Caco-2 (cell line): Measurements from ENCODE around the gene GLS. TPM values are rescaled to one million over a fixed set of nuclear protein-coding genes. Genes with fewer than 3 reads are reported as not detected.

Source experiments
- BruUV-seq: library from RNA; stranded (reverse); fragments of 400-500 nt; replicated peaks from 2 replicates; lab custom pipeline; 2021; lab: Mats Ljungman, UMichigan
- CTCF ChIA-PET: fragments of 300-600 bp; sonication (Branson Sonifier 250); formaldehyde crosslinking; loops from one replicate; lab custom pipeline; 2022; ENCODE audit warnings: antibody characterized with exemption; lab: Charles Lee
- POLR2A ChIA-PET: fragments of 300-600 bp; sonication (Branson Sonifier 250); formaldehyde crosslinking; loops from one replicate; lab custom pipeline; 2022; ENCODE audit warnings: antibody characterized with exemption; lab: Charles Lee
- DNase-seq, 2 experiments: peaks; one replicate each; pipeline versions ENCODE4 v3.0.0 to v3.0.0-alpha.2; 2020 to 2022
- H3K27me3 ChIP-seq: replicated peaks from 2 replicates; pipeline ENCODE4 v1.6.0; 2011; ENCODE audit warnings: low read length; ENCODE audit not compliant: control insufficient read depth, insufficient read depth
- H3K36me3 ChIP-seq: 2 replicates; pipeline ENCODE4 v1.5.1; 2011; ENCODE audit warnings: low read length; ENCODE audit not compliant: control insufficient read depth, insufficient read depth
- H3K4me1 ChIP-seq: fragments of 250-450 bp; sonication (Bioruptor Pico); 2 replicates; pipeline ENCODE4 v1.5.1; 2020; ENCODE audit warnings: mild to moderate bottlenecking
- H3K4me3 ChIP-seq: 2 replicates; pipeline ENCODE4 v1.5.1; 2011; ENCODE audit warnings: low read depth, mild to moderate bottlenecking, control low read depth, low read length
- H3K9me3 ChIP-seq: fragments of 250-450 bp; sonication (Bioruptor Pico); 2 replicates; pipeline ENCODE4 v1.5.1; 2020; ENCODE audit warnings: mild to moderate bottlenecking, moderate library complexity
- H3K27ac Mint-ChIP-seq: one replicate; pipeline ENCODE4 v1.8.0; 2022; ENCODE audit warnings: mixed read lengths; ENCODE audit not compliant: unreplicated experiment
- H3K27me3 Mint-ChIP-seq: one replicate; pipeline ENCODE4 v1.8.0; 2022; ENCODE audit warnings: mixed read lengths; ENCODE audit not compliant: insufficient read depth, unreplicated experiment
- H3K36me3 Mint-ChIP-seq: one replicate; pipeline ENCODE4 v1.8.0; 2022; ENCODE audit warnings: mild to moderate bottlenecking, mixed read lengths; ENCODE audit not compliant: insufficient read depth, unreplicated experiment
- H3K4me1 Mint-ChIP-seq: one replicate; pipeline ENCODE4 v1.8.0; 2022; ENCODE audit warnings: low read depth, mixed read lengths; ENCODE audit not compliant: unreplicated experiment
- H3K4me3 Mint-ChIP-seq: one replicate; pipeline ENCODE4 v1.8.0; 2022; ENCODE audit warnings: mild to moderate bottlenecking, moderate library complexity, mixed read lengths; ENCODE audit not compliant: unreplicated experiment
- H3K9me3 Mint-ChIP-seq: one replicate; pipeline ENCODE4 v1.8.0; 2022; ENCODE audit warnings: mixed read lengths; ENCODE audit not compliant: unreplicated experiment
- intact Hi-C: fragments of 100-400 bp; cut with micrococcal nuclease; formaldehyde crosslinking; loops from one replicate; pipeline ENCODE4 v1.10.0; 2022; ENCODE audit not compliant: unreplicated experiment
- total RNA-seq: library from RNA; stranded (reverse); gene quantifications from 2 replicates; pipeline ENCODE4 v1.2.3, GENCODE V29; 2022
- TF ChIP-seq, protein P1 (sequence below), 2 experiments: fragments of 200-600 bp in 1 of 2; IDR thresholded peaks; 1 replicate in 1 of 2; 2 replicates in 1 of 2; pipeline versions ENCODE4 v1.5.1 to v1.8.0; 2011 to 2022; ENCODE audit warnings: antibody characterized with exemption in 1 of 2, control low read depth in 1 of 2, inconsistent platforms in 1 of 2, low read depth in 1 of 2, low read length in 1 of 2, mild to moderate bottlenecking in 1 of 2, moderate library complexity in 1 of 2; ENCODE audit not compliant: insufficient read depth in 1 of 2, severe bottlenecking in 1 of 2, unreplicated experiment in 1 of 2

GLS gene
- total RNA-seq, 1 experiment from 2014 or later, result 107 TPM

DNA sequence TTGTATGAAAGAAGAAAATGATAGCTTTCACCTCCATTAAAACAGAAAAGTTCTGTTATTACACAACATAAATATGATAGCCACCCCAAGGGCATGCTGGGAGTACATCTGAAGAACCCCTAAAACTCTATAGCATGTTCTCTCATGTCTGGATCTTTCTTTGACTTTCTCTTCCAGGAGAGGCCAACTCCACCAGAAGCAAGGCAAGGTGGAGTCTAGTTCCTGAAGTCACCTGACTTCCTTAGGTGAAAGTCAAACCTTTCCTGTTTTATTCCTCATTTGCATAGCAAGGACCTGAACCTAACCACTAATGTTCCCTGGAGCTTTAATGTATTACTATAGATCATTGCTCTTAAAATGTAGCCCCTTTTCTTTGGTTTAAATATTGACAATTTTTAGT, 127.7 kb downstream of the GLS start:
- intact Hi-C loops, result no loop called here
- no TSS peak for BruUV-seq
- H3K4me1 Mint-ChIP-seq, result peaks cover 7% of the 10 kb centered on the region
- no peak for DNase-seq
- no peak overlapping the region for H3K27ac Mint-ChIP-seq
- no peaks in the 10 kb centered on the region for H3K27me3 Mint-ChIP-seq
- no peak overlapping the region for H3K4me3 ChIP-seq
- H3K36me3 Mint-ChIP-seq, result peaks cover 61% of the 10 kb centered on the region
- no peaks in the 10 kb centered on the region for H3K9me3 Mint-ChIP-seq
- CTCF ChIA-PET, result no interaction called here
- TF ChIP-seq, protein P1, sequence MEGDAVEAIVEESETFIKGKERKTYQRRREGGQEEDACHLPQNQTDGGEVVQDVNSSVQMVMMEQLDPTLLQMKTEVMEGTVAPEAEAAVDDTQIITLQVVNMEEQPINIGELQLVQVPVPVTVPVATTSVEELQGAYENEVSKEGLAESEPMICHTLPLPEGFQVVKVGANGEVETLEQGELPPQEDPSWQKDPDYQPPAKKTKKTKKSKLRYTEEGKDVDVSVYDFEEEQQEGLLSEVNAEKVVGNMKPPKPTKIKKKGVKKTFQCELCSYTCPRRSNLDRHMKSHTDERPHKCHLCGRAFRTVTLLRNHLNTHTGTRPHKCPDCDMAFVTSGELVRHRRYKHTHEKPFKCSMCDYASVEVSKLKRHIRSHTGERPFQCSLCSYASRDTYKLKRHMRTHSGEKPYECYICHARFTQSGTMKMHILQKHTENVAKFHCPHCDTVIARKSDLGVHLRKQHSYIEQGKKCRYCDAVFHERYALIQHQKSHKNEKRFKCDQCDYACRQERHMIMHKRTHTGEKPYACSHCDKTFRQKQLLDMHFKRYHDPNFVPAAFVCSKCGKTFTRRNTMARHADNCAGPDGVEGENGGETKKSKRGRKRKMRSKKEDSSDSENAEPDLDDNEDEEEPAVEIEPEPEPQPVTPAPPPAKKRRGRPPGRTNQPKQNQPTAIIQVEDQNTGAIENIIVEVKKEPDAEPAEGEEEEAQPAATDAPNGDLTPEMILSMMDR (IDR thresholded peaks at IDR 0.05; ENCODE audit: insufficient read depth in 1 of 2, low read depth in 1 of 2, low read length in 1 of 2, severe bottlenecking in 1 of 2, unreplicated experiment in 1 of 2), result no peak
- no peak overlapping the region for H3K4me3 Mint-ChIP-seq
- peaks cover 5% of the 10 kb centered on the region; the same call in 1 of the 2 replicates for H3K4me1 ChIP-seq
- no peaks in the 10 kb centered on the region for H3K27me3 ChIP-seq
- peaks cover 2% of the 10 kb centered on the region; the same call in 1 of the 2 replicates for H3K36me3 ChIP-seq
- no peaks in the 10 kb centered on the region for H3K9me3 ChIP-seq
- POLR2A ChIA-PET, result no interaction called here

DNA sequence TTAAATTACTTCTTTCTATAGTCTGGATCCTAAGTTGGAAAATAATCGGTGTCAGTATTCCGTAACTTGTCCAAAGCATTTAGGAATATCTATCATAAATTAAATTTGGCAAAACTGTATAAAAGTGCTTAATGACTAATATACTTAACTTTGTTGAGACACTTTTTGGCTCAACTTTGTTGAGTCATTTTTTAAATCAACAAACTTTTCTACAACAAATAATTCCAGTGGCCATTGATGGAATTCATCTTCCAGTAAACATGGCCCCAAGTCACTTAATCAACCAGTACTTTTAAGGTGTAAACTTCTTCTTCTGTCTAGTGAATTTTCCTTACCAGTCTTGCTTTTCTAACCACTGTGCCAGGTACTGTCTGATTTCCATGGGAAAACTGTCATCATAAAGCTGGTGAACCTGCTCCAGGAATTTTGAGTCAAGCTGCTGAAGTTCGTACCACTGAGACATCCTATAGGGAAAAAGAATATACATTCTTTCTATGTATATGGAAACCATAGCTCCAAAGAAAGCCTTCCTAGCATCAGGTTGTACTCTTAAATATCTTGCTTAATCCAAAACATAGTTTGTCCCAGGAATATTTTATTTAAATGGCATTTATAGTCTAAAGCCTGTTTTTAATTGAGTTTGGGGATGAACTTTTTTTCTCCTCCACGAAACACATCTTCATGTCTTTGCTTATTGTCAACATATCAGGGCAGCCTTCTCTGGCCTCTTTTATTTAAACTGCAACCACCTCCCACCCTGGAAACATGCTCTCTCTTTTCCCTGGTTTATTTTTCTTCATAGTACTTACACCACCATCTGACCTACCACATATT, 129.1 kb downstream of the GLS start:
- no peak overlapping the region for H3K4me3 Mint-ChIP-seq
- H3K4me1 Mint-ChIP-seq, result peaks cover 7% of the 10 kb centered on the region
- intact Hi-C loops, result loop anchor here (5.0 kb wide), 2 partner anchors 127 to 152 kb away; partner anchors contain the start of gene GLS
- CTCF ChIA-PET, result interaction anchor here (0.7 kb wide), 1 partner anchor 23 kb away, joined by 3 read pairs; no protein-coding TSS in a partner anchor
- H3K27ac Mint-ChIP-seq, result no peak overlapping the region
- H3K27me3 ChIP-seq, result no peaks in the 10 kb centered on the region
- peaks cover 47% of the 10 kb centered on the region for H3K36me3 Mint-ChIP-seq
- POLR2A ChIA-PET, result no interaction called here
- no peak for DNase-seq
- H3K36me3 ChIP-seq, result no peaks in the 10 kb centered on the region
- H3K4me1 ChIP-seq, result peaks cover 5% of the 10 kb centered on the region; the same call in 1 of the 2 replicates
- TF ChIP-seq, protein P1 (IDR thresholded peaks at IDR 0.05; ENCODE audit: insufficient read depth in 1 of 2, low read depth in 1 of 2, low read length in 1 of 2, severe bottlenecking in 1 of 2, unreplicated experiment in 1 of 2), result no peak
- H3K27me3 Mint-ChIP-seq, result no peaks in the 10 kb centered on the region
- no peak overlapping the region for H3K4me3 ChIP-seq
- no TSS peak for BruUV-seq
- no peaks in the 10 kb centered on the region for H3K9me3 ChIP-seq
- H3K9me3 Mint-ChIP-seq, result no peaks in the 10 kb centered on the region

- TF ChIP-seq, protein P1 (IDR thresholded peaks at IDR 0.05; ENCODE audit: insufficient read depth in 1 of 2, low read depth in 1 of 2, low read length in 1 of 2, severe bottlenecking in 1 of 2, unreplicated experiment in 1 of 2), result no peak
- H3K36me3 Mint-ChIP-seq, result peaks cover 40% of the 10 kb centered on the region
- Histone ChIP-seq H3K27me3 (no peaks in the 10 kb centered on the region), H3K4me3 (no peak overlapping the region), H3K36me3 (no peaks in the 10 kb centered on the region), H3K9me3 (no peaks in the 10 kb centered on the region), H3K4me1 (peaks cover 5% of the 10 kb centered on the region; the same call in 1 of the 2 replicates)
- H3K4me1 Mint-ChIP-seq, result no peaks in the 10 kb centered on the region
- H3K9me3 Mint-ChIP-seq, result no peaks in the 10 kb centered on the region
- ChIA-PET POLR2A (no interaction called here), CTCF (interaction anchor here (0.7 kb wide), 1 partner anchor 21 kb away, joined by 3 read pairs; no protein-coding TSS in a partner anchor)
- BruUV-seq, result no TSS peak
- intact Hi-C loops, result loop anchor here (5.0 kb wide), 2 partner anchors 129 to 154 kb away; partner anchors contain the start of gene GLS
- H3K27ac Mint-ChIP-seq, result no peak overlapping the region
- no peaks in the 10 kb centered on the region for H3K27me3 Mint-ChIP-seq
- DNase-seq, result no peak
- no peak overlapping the region for H3K4me3 Mint-ChIP-seq
These were observed 130.6 kb downstream of the GLS start for GRCh38 chr2:191010887-191011885.
